ENCODE data around the gene RTN4RL2. TPM values are rescaled to one million over a fixed set of nuclear protein-coding genes. Genes with fewer than 3 reads are reported as not detected.

RTN4RL2 gene
- total and polyA plus RNA-seq, 9 donors = 0.23 to 2.0 (median 0.68) TPM; not detected in 1

DNA sequence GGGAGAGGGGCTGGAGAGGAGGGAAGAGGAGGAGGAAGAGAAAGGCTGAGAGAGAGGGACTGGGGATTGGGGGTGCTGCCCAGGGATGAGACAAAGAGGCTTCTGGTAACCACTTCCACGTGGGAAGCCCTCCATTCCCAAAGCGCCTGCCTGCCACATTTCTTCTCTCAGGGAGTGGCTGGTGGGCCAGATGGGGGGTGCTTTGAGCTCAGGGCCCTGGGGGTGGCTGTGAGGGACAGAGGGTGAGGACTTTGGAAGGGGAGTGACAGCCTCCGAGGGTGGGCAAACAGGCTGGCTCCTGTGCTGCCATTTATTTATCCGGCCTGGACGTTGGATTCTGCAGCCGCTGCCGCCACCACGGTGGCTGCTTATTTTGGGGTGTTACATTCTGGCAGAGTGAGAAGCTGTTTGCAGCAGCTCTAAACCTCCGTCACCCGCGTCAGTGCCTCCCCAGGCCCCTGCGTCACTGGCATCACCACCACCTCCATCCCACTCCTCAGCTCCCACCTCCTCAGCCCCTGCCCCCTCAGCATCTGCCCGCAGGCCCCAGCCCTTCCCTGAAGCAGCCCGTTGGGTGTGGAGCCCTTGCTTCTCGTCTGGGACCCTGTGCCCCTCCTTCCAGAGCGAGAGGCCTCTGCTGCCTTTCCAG is 1.6 kb downstream of the RTN4RL2 start:
- Histone ChIP-seq H3K9me3 (no peaks in the 10 kb centered on the region), H3K4me1 (ENCODE audit: insufficient read depth) (peaks cover 9% of the 10 kb centered on the region), H3K27ac (no peak overlapping the region), H3K4me3 (no peak overlapping the region), H3K27me3 (peaks cover 6% of the 10 kb centered on the region), H3K36me3 (no peaks in the 10 kb centered on the region)
- TF ChIP-seq EP300 (IDR thresholded peaks at IDR 0.05) = no peak
- TF ChIP-seq, protein P1, sequence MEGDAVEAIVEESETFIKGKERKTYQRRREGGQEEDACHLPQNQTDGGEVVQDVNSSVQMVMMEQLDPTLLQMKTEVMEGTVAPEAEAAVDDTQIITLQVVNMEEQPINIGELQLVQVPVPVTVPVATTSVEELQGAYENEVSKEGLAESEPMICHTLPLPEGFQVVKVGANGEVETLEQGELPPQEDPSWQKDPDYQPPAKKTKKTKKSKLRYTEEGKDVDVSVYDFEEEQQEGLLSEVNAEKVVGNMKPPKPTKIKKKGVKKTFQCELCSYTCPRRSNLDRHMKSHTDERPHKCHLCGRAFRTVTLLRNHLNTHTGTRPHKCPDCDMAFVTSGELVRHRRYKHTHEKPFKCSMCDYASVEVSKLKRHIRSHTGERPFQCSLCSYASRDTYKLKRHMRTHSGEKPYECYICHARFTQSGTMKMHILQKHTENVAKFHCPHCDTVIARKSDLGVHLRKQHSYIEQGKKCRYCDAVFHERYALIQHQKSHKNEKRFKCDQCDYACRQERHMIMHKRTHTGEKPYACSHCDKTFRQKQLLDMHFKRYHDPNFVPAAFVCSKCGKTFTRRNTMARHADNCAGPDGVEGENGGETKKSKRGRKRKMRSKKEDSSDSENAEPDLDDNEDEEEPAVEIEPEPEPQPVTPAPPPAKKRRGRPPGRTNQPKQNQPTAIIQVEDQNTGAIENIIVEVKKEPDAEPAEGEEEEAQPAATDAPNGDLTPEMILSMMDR (IDR thresholded peaks at IDR 0.05) = no peak
- no peak for TF ChIP-seq POLR2A (IDR thresholded peaks at IDR 0.05)
- DNase-seq = no peak
- intact Hi-C loops (cut with DNase I) = loop anchor here in 2 of 4 donors (5.0 to 10.0 kb wide), 2 partner anchors 60 to 107 kb away; no protein-coding TSS in a partner anchor
- 65 to 70% (median 65%) methylated on average over 16 of the region's 16 CpGs for WGBS, 3 donors

DNA sequence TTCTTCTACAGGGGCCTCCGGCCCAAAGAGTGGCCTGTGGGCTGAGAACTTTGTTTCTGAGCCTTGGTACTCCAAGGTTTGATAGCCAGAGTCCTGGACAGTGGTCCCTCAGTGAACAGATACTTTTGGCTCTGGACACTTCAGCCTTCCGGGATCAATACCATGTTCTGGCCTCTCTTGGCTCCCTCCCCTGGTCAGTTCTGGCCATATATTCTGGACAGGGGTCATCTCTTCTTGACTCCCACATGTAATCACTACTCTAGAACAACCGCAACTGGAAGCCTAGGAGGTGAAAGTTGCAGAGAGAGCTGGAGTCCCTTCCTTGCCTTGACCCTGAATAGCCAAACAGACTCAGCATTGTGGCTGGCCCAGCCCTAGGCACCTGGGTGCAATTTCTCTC is 2.3 kb downstream of the RTN4RL2 start:
- DNase-seq = no peak
- H3K9me3 ChIP-seq = no peaks in the 10 kb centered on the region
- TF ChIP-seq, protein P1 (IDR thresholded peaks at IDR 0.05) = no peak
- no peak for TF ChIP-seq EP300 (IDR thresholded peaks at IDR 0.05)
- TF ChIP-seq POLR2A (IDR thresholded peaks at IDR 0.05) = no peak
- intact Hi-C loops (cut with DNase I) = loop anchor here in 2 of 4 donors (5.0 to 10.0 kb wide), 2 partner anchors 60 to 108 kb away; no protein-coding TSS in a partner anchor
- no peaks in the 10 kb centered on the region for H3K36me3 ChIP-seq
- 79 to 98% (median 85%) methylated on average over 3 of the region's 3 CpGs for WGBS, 3 donors
- H3K27me3 ChIP-seq = peaks cover 6% of the 10 kb centered on the region
- no peak overlapping the region for H3K4me3 ChIP-seq
- no peak overlapping the region for H3K27ac ChIP-seq
- peaks cover 9% of the 10 kb centered on the region for H3K4me1 ChIP-seq (ENCODE audit: insufficient read depth)

DNA sequence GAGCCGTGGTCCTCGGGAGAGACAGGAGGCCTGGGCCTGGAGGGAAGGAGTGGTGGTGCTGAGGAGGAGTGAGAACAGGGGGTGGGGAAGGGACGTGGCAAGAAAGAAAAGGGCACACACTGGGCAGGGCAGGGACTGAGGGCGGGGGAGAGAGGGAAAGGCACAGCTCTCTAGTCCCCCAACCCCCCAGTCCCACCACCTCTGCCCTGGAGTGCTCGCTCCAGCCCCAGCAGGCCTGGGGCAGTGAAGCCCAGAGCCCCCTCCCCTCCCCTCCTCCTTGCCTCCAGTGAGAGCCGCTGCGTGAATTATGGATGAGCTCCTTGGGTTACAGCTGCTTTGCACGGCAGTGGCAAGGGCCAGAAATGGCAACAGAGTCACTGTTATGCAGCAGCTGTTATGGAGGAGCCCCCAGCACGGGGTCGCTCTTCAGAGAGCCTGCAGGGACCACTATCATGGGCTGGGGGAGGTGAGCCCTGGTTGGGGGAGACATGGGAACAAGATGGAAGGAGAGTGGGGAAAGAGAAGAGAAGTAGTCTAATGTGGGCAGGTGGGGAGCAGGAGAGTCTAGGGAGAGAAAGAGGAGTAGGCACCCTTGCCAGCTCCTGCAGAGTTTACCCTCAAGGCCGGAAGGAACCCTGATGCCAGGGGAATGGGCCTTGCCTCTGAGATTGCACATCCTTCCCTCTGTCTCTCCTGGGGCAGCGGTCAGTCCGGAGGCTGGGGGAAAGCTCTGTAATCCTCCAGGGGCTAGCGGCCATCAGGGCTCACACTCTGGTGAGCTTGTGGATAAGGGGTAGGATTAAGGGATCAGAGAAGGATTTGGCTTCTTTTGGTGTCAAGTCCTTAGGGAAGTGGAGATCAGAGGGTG is 3.6 kb downstream of the RTN4RL2 start:
- intact Hi-C loops (cut with DNase I) = loop anchor here in 2 of 4 donors (5.0 to 10.0 kb wide), 2 partner anchors 58 to 109 kb away; no protein-coding TSS in a partner anchor
- TF ChIP-seq POLR2A (IDR thresholded peaks at IDR 0.05) (no peak), EP300 (IDR thresholded peaks at IDR 0.05) (no peak)
- TF ChIP-seq, protein P1 (IDR thresholded peaks at IDR 0.05) = no peak
- Histone ChIP-seq H3K27ac (no peak overlapping the region), H3K27me3 (peaks cover 6% of the 10 kb centered on the region), H3K4me3 (no peak overlapping the region), H3K9me3 (no peaks in the 10 kb centered on the region), H3K36me3 (no peaks in the 10 kb centered on the region), H3K4me1 (ENCODE audit: insufficient read depth) (peaks cover 6% of the 10 kb centered on the region)
- 66 to 71% (median 70%) methylated on average over 14 of the region's 14 CpGs for WGBS, 3 donors
- no peak for DNase-seq

DNA sequence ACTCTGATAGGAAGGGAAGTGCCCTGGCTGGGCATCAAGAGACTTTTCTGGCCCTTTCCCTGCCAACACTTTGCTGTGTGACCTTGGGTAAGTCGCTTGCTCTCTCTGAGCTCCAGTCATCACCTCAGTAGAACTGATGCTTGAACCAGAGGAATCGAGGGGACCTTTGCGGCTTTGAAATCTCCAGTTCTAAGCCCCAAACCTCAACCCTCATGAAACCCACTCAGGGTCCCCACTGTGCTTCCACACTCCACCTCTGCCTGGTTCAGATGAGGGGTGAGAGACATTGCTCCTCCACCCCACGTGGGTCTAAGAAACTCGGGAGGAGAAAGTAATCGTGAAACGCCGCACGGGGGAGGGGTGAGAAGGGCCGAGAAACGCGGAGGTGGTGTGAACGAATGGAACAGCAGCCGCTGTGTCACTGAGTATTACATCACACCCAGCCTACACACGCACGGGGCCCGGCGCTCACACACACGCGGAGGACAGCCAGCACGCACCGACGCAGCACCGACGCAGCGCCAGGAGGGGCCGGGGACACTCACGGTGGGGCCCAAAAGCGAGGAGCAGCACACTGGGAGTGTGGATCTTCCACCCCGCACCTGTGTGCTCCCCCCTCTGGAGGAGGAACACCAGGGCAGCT is 4.3 kb downstream of the RTN4RL2 start:
- intact Hi-C loops (cut with DNase I) = loop anchor here in 2 of 4 donors (5.0 to 10.0 kb wide), 2 partner anchors 58 to 110 kb away; no protein-coding TSS in a partner anchor
- TF ChIP-seq EP300 (IDR thresholded peaks at IDR 0.05) = no peak
- TF ChIP-seq POLR2A (IDR thresholded peaks at IDR 0.05) = no peak
- TF ChIP-seq, protein P1 (IDR thresholded peaks at IDR 0.05) = no peak

More for the DNA sequence above, 4.3 kb downstream of the RTN4RL2 start:
- H3K4me1 ChIP-seq (ENCODE audit: insufficient read depth) = peaks cover 2% of the 10 kb centered on the region
- H3K9me3 ChIP-seq = no peaks in the 10 kb centered on the region
- H3K36me3 ChIP-seq = no peaks in the 10 kb centered on the region
- H3K27ac ChIP-seq = no peak overlapping the region
- no peak for DNase-seq
- WGBS, 3 donors = 43 to 60% (median 44%) methylated on average over 30 of the region's 30 CpGs
- no peak overlapping the region for H3K4me3 ChIP-seq
- peaks cover 6% of the 10 kb centered on the region for H3K27me3 ChIP-seq

Data from ovary (tissue), 9 donors.